T follicular helper cell (primary cell): ENCODE results near the gene TTK.
"Not testable (repeated sequence)": the region's sequence is repeated elsewhere in the genome, so short reads cannot be mapped to it uniquely, and the experiment has no call there.

Experiments
- DNase-seq: peaks from one replicate; pipeline ENCODE4 v3.0.0-alpha.2; 2020; ENCODE audit warnings: low read depth

Gene TTK

DNA sequence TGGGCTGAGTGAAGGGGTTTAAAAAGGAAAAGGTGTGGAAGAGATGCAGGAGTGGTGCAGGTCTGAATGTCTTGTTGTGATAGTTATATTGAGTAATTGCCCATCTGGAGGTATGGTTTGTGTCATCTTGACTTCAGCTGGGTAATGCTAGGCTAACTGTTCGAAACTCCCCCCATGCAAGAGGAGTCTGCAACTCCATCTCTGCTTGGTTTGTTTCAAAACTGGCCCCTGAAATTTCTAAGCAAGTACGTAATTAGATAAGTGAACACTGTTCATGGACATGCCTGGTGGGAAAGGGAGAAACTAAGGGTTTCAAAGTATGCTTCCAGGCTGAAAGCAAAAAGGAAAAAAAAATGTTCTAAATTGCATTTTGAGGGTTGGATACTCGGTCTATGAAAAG is 17.1 kb downstream of the TTK start:
- no peak for DNase-seq

DNA sequence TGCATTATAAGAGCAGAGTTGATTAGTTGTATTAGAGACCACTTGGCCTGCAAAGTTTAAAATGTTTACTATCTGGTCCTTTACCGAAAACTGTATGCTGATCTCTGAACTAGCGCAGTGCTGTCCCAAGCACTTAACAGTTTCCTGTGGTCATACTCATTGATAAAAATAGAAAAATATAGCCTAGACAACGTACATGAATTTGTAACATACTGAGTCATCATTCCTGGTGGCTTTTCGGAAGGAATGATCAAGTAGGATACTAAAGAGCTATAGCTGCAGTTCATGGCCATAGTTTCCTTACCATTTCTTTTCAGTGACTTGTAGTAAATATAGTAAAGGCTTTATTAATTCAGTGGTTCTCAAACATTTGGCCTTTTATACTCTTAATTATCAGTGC is 18.4 kb downstream of the TTK start:
- DNase-seq, result no peak

DNA sequence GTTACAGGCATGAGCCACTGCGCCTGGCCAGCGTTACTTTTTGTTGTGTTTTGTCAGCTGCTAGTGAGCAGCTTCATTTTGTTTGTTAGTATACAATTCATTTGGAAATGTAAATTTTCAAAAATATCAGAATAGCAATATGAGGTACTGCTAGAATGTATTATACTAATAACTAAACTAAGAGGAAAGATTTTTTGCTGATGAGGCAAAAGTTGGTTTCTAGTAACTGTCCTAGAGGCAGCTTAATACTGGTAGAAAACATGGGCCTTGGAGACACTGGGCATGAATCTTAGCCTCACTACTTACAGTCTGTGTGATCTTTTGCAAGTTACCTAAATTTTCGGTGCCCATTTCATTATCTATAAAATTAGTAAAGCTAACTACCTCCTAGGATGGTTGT is 24.1 kb downstream of the TTK start:
- DNase-seq, result no peak

DNA sequence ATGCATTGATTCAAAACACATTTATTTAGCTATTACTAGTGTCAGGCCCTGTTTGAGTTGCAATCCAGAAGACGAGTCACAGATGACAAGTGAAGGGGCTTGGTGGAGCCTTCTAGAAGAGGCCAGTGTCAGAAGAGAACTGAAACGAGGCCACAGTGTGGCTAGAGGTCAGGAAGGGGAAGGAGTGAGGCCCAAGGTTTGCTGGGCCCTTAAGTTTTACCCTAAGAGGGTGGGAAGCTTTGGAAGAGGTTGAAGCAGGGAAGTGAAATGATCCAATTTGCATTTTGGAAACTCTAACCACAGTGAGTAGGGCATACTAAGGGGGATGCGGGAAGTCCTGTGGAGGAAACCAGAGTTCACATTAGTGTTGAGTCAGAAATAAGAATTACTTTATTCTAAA is 25.0 kb downstream of the TTK start:
- DNase-seq, result no peak

DNA sequence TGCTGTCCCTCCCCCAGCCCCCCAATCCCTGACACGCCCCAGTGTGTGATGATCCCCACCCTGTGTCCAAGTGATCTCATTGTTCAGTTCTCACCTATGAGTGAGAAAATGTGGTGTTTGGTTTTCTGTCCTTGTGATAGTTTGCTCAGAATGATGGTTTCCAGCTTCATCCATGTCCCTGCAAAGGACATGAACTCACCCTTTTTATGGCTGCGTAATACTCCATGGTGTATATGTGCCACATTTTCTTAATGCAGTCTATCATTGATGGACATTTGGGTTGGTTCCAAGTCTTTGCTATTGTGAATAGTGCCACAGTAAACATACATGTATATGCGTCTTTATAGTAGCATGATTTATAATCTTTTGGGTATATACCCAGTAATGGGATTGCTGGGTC is 43.8 kb downstream of the TTK start:
- not testable (repeated sequence) for DNase-seq

DNA sequence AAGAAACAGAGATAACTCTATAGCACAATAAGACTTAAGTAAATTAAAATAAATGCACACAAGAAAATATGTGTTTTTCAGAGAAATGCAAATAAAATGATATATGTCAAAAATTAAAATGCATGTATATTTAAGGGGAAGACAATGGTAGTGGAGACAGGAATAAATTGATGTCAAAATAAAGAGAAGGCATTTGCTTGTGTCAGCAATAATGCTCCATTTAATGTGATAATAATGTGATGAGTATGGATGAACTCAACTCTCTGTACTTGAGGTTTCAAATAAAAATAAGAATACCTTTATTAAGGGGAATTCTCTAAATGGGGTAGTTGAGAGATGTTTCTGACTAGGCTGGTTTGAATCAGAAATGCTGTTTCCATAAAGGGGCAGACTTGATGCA is 56.3 kb downstream of the TTK start:
- no peak for DNase-seq

DNA sequence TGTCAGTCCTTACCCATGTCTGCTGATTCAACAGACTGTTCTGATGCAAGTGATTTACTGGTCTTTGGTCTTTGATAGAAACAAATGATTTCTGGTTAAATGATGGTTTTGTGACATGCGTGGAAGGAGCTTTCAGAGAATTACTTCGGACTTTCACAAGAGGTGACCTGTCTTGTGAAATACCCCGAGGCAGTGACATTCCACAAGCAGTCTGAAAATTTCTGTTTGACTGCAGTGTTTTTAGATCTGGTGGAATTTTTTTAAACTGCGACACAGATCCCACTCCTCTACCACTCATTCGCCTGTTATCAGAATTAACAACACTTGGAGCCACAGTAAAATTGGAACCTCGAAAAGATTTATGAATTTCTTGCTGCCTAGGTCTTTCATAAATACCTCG is 63.7 kb downstream of the TTK start:
- DNase-seq, result not testable (repeated sequence)

DNA sequence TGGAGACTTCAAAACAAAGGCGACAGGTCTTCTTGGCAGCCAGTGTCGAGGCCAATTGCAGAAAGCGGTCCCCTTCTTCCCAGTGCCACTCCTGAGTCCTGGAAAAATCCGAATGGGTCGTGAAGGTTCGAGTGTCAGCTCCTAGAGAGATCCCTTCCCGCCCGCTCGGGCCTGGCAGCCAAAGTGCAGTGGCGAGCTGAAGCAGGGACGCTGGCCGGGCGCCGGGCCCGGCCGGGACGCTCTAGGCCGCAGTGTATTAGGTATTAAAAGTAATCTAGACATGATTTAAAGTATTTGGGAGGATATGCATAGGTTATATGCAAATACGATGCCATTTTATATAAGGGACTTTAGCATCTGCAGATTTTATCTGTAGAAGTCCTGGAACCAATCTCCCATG is 66.0 kb downstream of the TTK start:
- not testable (repeated sequence) for DNase-seq

DNA sequence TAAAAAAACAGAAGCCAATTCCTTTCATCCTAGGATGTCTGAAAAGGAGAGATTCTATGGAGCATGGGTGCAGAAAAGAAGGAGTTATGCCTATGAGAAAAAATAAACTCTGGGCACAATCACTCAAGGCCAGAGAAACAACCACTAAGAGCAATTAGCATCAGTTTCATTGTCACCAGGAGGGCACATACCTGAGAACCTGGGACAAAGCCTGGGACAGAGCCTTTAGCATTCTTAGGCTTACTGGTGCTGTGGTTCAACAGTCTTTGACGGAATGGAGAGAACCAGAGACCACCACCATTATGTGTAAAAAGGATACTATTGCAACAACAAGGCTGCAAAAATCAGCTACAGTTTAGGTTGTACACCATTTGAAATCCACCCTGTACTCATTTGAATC is 72.6 kb downstream of the TTK start:
- no peak for DNase-seq

DNA sequence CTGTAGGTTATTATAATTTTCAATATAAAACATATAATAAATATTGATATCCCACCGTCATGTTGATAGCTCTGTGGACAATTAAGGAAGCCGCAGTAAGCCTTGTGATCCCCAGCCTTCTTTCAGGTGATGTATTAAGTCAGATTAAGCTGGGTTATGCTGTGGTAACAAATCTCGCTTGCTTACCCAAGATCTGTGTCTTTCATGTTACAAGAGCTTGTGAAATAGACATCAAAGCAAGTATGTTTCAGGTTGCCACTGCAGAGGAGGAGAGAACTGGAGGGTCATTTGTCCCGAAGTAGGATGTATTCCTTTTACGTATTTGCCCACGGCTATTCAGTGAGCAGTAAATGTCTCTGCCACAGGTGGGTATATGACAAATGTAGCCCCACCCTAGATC is 84.2 kb downstream of the TTK start:
- DNase-seq, result no peak

DNA sequence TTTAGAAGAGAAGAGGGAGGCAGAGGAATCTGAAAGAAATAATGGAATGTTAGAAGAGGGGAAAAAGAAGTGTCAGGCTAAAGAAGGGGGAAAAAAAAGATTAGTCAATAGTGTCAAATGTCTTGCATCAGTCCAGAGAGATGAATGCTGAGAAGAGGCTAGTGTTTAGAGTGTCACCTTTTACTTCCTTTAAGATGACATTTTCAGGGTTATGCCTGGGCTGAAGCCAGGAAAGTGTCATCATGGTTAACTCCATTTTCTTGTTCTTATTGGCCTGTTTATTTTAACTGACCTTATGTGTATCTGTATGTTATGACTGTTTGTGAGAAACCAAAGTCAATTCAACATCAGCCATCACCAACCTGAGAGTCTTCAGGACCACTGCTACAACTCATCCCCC is 87.1 kb downstream of the TTK start:
- DNase-seq, result no peak
